GM11168 (cell line): ENCODE results near the gene IGF2R.

Source experiments
- in situ Hi-C: fragments of 300-500 bp; cut with MboI; formaldehyde crosslinking; loops from one replicate; pipeline ENCODE4 v1.12.0; 2022; ENCODE audit warnings: low sequenced_read_pairs; ENCODE audit not compliant: unreplicated experiment

The IGF2R gene

DNA sequence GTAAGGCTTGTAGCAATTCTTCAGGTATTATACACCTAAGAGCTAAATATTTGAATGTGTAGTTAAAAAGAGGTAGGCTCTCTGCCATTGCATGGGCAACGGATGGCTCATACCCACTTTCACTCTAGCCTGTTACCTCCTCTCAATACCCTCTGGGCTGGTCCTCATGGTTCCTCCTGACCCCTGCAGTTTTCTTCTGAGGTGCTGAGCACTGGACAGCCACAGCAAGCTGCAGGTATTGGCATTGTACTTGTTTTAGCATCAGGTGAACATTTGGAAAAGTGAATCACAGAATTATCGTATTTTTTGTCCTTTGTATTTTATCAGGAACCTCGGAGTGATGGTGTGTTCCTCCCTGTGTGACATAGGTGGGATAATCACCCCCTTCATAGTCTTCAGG is 185.6 kb downstream of the IGF2R start:
- in situ Hi-C loops, result no loop called here

DNA sequence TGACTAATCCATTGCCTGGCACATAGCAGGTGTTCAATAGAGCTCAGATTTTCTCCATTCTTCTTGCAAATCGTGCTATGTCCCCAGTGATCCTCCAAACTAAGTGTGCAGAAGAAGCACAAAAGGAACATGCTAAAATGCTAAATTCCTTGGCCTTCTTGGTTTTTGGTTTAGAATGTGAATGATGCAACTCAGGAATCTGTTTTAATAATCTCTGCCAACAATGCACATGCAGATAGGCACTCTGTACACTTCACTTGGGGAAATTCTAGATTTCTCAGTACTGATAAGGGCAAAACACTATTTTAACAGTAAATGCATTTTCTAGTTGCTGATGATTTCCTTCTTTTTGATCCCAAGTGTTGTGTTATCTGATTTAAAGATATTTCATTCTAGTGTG is 188.0 kb downstream of the IGF2R start:
- in situ Hi-C loops, result no loop called here

GRCh38 chr6:160160450-160160849 is 191.6 kb downstream of the IGF2R start:
- in situ Hi-C loops, result no loop called here
